ENCODE data around the gene PLD2. TPM values are rescaled to one million over a fixed set of nuclear protein-coding genes. Genes with fewer than 3 reads are reported as not detected.
A peak's percentile ranks its signal among the peaks of the same experiment; 100 is the strongest.

PLD2 gene
- total RNA-seq, 1 experiment from 2014 or later, result 13.1 TPM

DNA sequence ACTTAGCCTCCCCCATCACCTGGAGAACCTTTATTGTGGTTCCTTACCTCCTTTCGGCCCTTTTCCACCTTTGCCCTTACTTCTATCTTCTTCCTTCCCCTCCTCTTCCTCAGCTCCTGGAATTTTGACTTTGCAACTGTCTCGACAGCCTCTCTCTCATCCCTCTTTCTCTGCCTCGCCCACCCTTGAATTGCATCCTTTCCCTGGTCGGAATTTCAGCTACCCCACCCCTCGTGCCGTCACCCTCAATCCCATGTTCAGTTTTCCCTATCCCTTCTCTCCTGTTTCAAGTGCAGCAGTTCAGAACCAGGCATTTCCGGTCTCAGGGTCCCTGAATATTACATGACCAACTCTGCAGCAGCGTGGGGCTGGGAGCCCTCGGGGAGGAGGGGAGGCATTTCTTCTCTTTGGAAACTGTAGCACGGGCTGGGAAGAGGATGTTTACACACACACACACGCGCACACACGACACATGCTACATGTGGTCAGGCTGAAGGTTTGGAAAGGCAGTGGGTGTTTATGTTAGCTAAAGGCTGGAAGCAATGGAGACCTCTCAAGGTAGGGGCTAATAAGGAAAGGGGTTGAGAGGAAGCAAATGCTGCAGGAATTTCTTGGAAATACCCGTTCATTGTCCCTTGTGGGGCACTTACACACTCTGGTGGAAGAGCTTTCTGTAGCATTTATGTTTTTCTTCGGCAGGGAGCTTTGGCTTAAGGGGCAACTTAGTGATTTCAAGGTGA is 27.2 kb downstream of the PLD2 start:
- peak; percentile 41 for DNase-seq (ENCODE audit: low read depth)

DNA sequence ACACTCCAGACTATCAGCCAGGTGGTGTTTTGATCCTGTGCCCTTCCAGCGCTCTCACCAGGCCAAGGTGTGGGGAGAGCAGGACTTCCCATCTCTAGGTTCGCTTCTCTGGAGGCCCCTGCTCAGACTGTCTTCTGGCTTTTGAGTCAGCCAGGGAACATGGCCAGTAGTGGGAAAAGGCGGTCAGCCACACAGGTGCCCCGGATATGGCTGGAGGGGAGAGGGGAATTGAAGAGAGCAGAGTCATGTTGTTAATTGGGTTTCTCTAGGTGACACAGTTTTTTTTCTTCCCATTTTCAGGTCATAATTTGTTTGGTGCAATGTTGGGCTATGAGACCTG is 27.7 kb downstream of the PLD2 start:
- no peak for DNase-seq (ENCODE audit: low read depth)

DNA sequence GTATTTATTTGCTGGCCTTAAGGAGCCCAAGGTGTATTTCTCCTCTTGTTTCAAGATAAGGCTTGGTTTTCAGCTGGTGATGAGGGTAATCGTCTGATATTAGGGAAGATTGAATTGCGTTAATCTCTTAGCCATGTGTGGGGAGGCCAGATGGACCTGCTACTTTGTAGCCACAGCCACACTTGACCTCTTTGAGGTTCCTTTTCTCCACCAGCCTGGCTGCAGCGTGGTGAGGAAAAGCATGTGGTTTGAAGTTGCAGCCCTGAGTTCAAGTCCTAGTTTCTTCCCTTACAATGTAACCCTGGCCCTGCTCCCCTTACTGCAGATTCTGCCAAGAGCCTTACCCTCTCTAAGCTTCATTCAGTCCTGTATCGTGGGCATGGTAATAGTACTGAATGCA is 29.3 kb downstream of the PLD2 start:
- DNase-seq (ENCODE audit: low read depth), result no peak

DNA sequence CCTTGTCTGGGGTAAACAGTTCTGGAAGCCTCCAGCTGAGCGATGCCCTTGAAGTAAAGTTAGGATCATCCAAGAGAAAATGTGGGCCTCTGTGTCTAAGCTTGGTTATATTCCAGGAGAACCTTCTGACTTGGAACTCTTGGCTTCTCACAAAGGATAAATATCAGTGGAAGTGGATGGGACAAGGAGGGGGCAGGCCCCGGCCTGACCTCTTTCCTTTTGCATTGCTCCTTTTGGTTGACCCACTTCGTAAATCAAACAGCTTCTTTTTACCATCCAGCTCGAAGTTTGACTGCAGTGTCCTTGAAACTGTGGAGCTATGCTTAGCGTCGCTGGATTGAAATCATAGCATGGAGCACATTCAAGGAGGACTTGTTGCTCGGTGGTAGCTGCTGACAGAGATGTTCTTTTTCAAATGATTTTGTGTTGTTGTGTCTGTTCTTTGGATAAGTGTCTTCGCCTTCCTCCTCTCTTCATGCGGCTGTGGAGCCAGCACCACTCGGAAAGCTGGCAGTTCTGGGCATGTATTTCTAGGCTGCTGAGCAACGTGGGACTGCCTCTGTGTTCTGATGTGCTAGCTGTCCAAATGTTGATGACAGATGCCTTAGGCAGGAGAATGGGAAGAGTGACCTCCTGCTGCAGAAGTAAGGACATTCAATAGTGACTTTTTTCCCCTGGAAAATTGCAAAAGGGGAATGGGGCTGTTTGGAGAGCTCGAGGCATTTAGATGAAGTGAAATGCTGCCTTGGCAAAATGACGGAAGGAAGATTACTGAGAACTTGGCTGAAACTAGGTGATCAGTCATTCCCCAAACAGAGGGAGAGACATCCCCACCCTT is 30.7 kb downstream of the PLD2 start:
- no peak for DNase-seq (ENCODE audit: low read depth)

DNA sequence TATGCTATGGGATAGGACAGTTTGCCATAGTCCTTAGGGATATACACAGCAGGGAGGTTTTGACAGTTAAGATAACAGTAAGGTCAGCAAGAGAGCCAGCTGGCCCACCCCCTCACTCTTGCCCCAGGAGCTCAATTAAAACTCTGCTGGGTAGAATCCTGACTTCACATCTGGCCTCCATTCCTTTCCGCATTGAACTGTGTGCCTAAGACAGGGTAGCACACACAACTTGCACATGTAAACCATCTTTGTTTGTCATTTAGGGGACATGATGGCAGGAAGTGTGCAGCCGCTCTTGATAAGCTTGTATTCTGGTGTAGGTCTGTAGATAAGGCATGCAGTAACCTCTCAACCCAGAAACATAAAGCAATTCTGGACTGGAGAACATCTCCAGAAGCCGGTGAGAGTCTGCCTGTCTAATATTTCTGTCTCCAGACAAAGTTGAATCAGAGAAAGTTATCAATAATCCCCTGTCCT is 31.4 kb downstream of the PLD2 start:
- no peak for DNase-seq (ENCODE audit: low read depth)

DNA sequence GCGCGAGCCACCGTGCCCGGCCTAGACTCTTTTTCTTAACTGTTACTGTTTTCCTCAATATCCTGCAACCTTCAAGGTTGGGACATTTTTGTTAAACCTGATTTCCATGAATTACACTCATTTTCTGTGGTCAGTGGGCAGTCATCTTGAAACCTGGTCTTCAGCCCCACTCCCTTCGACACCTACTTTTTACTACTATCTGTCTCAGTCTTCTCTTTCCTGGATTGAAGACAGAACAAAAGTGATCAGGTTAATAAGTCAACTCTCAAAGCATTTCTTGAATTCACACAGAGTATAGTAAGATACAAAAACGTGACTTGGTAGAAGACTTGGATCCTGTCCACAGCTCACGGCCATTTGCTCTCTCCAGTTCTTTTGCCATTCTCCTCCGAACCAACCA is 32.3 kb downstream of the PLD2 start:
- DNase-seq (ENCODE audit: low read depth), result no peak

DNA sequence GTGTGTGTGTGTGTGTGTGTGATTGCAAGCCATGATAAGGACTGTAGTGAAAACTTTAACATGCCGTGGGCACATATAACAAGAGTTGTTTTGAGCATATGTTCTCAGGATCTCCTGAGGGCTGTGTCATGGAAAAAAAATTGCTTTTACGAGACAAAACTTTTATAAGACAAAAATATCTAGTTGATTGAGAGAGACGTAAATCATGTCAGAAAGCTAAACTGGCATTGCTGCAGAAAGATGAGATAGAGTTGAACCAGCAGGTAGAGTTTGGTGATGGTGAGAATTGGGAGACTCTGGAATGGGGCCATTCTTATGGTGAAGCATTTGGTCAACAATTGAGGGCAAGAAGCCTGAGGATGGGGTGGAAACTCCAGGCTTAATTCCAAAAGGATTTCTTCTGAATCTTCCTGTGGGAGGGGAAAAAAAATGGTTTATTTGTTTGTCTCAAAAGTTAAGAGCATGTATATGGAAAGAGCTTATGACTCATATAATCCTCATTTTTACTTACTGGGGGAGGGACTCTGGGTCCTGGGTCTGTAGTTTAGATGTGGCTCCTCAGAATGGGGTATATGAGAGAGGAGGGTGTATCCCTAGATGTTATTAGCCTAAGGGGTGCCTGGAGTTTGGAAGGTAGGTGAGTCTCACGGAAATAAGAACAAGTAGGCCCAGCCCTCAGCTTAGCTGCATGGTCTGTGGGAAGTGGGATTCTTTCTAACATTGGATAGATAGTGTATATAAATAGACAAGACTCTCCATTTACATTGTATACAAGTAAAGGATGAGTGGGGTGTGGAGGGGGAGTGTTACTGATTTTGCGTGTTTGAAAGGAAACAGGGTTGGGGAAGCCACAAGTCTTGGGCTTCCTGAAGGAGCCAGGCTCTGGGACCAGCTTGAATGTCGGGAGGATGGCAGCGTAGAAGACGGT is 33.3 kb downstream of the PLD2 start:
- DNase-seq (ENCODE audit: low read depth), result no peak

DNA sequence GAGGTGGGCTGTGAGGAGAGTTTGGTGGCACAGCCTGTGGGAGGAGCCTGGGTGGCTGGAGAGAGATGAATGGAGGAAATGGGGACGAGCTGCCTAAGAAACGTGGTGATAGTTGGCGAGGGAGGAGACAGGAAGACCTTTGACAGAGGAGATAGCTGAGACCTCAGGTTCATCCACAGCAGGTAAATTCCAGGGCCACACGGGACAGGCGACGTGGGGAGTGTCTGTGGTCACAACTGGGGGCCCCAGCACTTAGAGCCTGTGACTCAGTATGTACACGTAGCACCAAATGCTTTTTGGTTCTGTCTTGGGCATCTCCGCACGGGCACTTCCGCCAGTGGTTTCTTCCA is 33.9 kb downstream of the PLD2 start:
- DNase-seq (ENCODE audit: low read depth), result no peak

DNA sequence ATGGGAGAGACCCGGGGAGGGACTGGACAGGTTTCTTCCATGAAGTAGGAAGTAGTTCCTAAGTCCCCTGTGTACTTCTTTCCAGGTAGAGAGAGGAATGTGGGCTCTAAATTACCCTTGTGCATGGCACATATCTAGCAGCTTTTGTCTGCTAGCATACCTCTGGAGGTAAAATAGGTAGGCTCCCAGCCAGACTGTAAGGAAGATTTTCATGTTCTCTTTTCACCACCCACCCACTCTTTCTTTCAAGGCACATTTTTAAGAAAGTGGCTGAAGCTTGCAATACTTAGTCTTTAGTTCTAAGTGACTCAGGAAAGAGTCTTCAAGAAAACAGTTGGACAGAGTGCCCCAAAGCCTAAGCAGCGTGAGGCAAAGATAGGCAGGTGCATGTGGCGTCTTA is 35.4 kb downstream of the PLD2 start:
- no peak for DNase-seq (ENCODE audit: low read depth)

DNA sequence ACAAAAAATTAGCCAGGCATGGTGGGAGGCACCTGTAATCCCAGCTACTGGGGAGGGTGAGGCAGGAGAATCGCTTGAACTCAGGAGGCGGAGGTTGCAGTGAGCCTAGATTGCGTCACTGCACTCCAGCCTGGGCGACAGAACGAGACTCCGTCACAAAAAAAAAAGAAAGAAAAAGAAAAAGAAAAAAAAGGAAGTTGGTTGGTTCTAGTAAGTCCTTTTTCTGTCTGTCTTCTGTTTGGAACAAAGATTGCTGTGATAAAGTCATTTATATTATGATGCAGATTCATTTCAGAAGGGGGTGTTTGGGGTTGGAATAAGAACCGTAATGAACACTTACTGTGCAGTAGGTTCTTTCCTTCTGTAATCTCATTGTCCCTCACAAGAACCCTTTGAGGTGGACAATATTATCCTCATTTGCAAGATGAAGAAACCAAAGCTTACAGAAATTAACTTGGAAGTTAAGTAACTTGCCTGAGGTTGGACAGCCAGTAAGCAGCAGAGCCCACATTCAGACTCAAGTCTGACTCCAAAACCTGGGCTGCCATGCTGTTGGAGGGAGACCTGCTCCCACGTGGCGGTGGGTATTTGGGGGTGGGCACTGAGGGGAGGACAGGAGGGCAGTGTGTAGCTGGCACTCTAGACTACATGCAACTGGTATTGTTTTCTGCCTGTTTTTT is 36.5 kb downstream of the PLD2 start:
- no peak for DNase-seq (ENCODE audit: low read depth)

DNA sequence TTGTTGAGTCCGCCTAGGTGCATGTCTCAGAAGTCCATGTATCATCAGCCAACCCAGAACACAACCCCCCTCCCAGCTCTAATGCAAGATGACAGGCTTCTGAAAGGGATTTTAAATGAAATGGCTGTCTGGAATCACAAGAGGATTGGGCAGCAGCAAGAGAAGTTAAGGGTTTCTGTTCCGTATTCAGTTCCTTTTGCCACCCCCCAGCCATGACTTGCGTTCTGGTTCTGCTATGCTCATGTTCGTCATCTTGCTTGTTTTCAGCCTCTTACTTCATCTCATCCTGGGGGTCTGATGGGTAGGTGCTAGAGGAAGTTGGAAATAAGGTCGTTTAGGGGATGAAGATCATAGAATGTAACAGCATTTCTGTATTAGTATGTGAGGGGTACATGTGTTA is 38.2 kb downstream of the PLD2 start:
- DNase-seq (ENCODE audit: low read depth), result no peak

DNA sequence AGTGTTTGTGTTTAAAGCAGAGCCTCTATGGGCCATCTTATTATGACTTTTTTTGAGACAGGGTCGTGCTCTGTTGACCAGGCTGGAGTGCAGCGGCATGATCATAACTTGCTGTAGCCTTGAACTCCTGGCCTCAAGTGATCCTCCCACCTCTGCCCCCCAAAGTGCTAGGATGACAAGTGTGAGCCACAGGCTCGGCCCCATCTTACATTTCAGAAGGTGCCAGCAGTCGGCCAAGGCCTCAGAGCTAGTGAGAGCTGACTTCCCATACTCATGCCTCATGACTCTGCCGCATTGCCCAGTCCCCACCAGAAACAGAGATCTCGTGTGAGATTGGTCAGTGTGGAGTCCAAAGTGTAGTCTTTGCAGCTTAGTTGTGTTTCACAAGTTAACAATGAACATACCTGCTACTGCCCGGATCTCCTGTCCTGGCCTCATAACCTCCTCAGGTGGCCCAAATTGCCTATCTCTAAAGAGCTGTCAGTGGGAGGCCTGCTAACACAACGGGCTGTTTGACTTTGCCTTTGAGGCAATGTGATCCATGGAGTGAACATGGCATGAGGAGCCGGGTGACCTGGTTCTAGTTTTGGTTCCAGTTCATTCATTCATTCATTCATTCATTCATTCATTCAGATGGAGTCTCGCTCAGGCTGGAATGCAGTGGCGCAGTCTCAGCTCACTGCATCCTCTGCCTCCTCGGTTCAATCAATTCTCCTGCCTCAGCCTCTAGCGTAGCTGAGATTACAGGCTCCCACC is 39.9 kb downstream of the PLD2 start:
- no peak for DNase-seq (ENCODE audit: low read depth)

DNA sequence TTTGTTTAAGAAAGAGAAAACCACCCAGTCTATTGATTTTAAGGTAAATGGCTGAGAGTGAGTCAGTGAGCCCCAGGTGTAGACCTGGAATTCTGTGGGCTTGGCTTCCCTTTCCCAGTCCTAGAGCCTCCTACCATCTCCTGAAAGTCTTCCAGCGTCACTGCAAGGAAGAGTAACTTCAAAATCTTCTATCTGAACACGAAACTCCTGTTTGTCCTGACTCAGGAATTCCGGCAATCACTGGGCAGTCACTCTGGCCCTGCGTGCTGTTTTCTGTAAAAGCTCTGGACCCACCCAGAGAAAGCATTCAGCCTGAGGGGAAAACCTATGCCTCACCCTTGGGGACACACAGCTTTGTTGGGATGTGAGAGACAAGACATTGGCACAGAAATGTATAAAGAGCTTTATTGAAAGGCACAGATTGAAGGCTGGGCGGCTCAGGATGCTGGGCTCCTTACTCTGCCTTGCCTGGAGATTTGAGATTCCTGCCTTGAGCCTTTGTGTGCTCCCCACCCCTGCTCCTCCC is 42.1 kb downstream of the PLD2 start:
- no peak for DNase-seq (ENCODE audit: low read depth)

DNA sequence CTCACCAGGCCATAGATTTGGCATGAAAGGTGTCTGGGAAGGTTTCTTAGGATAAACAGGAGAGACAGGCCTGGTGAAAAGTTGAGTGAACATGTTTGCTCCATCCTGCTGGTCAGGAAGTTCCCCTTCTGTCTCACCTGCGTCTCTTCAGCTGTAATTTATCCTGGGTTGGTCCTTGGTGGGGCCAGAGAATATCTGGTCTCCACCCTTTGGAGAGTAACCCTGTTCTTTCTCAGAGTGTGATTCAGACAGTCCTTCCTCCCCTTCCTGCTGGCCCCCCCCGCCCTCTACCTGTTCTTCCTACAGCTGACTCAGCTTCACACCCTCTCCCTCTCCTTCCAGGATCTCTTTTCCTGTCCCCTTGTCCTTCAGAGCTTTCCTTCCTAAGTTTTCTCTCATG is 43.3 kb downstream of the PLD2 start:
- DNase-seq (ENCODE audit: low read depth), result no peak

DNA sequence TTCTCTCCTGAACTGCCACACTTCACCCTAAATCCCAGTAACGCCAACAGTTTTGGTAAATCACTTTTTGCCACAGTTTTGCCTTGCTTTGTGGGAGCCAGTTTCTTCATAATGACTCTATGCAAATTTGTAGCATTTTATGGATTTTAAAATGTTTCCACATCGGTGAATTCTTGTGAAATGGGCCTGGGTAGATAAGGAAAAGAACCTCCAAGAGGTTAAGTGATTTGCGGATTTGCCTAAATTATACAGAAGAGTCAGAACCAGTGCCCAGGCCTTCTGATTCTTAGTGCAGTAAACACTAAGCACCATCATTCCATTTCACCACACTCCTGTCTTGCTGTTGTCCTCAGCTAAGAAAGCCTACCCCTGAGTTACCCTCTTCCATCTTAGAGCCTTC is 44.1 kb downstream of the PLD2 start:
- no peak for DNase-seq (ENCODE audit: low read depth)

DNA sequence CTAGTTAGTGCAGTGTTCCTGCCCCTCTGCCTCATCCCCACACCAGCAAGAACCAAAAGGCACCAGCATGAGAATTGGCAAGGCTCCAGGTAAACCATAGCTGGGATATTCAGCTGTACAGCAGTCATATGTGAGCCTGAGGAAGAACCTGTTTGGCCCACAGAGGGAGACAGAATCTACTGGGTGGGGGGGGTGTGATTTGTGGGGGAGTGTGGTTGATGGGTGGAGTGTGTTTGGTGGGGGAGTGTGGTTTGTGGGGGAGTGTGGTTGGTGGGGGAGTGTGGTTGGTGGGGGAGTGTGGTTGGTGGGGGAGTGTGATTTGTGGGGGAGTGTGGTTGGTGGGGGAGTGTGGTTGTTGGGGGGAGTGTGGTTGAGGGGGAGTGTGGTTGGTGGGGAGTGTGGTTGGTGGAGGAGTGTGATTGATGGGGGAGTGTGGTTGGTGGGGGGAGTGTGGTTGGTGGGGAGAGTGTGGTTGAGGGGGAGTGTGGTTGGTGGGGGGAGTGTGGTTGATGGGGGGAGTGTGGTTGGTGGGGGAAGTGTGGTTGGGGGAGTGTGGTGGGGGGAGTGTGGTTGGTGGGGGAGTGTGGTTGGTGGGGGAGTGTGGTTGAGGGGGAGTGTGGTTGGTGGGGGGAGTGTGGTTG is 45.7 kb downstream of the PLD2 start:
- peak; percentile 21 for DNase-seq (ENCODE audit: low read depth)

DNA sequence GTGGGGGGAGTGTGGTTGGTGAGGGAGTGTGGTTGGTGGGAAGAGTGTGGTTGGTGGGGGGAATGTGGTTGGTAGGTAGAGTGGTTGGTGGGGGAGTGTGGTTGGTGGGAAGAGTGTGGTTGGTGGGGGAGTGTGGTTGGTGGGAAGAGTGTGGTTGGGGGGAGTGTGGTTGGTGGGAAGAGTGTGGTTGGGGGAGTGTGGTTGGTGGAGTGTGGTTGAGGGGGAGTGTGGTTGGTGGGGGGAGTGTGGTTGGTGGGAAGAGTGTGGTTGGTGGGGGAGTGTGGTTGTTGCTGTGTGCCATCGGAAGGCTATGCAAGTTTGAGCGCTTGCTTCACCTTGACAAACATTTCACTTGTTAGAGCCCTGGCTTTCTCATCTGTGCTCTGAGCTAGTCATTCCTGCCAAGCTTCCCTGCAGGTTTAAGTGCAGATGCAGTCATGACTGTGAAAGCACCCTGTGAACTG is 46.3 kb downstream of the PLD2 start:
- DNase-seq (ENCODE audit: low read depth), result no peak

DNA sequence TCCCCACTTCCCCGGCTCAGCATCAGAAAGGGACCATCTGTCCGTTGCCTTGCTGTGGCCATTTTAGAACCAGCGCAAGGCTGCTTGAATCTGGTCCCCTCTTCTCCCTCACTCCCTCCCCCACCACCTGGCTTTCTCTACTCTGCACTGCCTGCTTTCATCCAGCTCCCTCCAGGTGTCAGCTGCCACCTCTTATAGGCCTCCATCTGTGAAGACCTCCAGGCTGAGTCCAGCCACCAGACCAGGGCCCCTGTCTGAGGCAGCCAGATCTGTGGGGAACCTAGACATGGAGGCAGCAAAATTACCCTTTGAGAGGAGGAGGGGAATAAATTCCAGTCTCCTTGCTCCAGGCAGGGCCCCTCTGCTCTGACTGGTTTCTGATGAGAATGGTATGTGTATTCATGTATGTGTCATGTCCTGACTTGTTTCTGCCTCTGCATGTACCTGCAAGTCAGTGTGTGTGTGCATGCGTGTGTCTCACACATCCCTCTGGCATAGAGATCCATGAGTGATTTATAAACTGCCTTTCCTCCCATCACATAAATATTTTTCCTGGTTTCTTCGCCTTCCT is 47.2 kb downstream of the PLD2 start:
- DNase-seq (ENCODE audit: low read depth), result no peak

DNA sequence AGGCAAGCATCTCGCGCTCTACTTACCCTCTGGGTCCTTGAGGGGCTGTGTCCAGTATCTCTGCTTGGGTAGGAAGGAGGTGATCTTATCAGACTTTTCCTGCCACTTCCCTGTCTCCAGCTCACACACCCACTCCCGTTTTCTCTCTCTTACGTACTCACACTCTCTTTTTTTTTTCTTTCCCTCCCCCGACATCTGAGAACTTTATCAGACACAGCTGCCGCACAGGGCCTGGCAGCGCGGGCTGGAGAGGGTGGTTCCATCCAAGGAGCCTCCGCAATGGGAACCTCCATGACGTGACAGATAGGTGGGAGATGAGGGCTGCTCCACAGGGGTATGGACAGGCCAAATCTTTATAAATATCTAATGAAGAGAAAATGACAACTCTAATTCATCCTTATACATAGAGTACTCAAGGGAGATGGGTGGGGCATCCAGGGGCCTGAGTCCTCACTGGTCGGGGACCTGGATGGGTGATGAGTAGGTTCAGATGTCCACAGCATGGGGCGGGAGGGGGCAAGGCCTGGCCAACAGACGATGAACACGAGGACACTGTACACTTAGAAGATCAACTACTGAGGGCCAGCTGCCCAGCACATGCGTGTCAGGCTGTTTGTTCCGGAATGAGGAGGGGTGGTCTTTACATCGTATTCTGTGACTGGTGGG is 49.5 kb downstream of the PLD2 start:
- no peak for DNase-seq (ENCODE audit: low read depth)

Data from HT1080 (cell line).